GM12801 (cell line): ENCODE data around the gene CLIC4.

Source experiments
- CTCF ChIP-seq: IDR thresholded peaks from one replicate; pipeline ENCODE4 v1.5.1; 2011; ENCODE audit warnings: control low read depth; ENCODE audit not compliant: insufficient read length; ENCODE audit errors: extremely low read depth

The CLIC4 gene

DNA sequence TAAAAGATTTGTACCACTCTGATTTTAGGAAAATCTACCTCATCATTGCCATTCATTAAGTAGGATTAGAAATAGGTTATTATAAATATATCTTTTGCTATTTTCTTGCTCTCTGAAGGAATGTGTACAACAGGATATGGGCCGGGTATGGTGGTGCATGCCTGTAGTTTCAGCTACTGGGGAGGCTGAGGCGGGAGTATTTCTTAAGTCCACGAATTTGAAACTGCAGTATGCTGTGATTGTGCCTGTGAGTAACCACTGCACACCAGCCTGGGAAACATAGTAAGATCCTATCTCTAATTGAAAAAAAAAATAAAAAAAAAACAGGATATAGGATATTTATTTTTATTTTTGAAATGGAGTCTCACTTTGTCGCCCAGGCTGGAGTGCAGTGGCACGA lies 50.0 kb downstream of the CLIC4 start:
- no peak for TF ChIP-seq CTCF

- no peak for TF ChIP-seq CTCF
Observed at GRCh38 chr1:24796524-24796923, 51.3 kb downstream of the CLIC4 start.

DNA sequence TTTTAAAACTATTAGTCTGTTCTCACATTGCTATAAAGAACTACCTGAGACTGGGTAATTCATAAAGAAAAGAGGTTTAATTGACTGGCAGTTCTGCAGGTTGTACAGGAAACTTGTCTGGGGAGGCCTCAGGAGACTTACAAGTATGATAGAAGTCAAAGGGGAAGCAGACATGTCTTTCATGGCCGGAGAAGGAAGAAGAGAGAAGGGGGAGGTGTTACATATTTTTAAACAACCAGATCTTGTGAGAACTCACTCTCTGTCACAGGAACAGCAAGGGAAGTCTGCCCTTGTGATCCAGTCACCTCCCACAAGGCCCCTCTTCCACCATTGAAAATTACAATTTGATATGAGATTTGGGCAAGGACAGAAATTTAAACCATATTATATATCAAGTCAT lies 55.9 kb downstream of the CLIC4 start:
- TF ChIP-seq CTCF: no peak

DNA sequence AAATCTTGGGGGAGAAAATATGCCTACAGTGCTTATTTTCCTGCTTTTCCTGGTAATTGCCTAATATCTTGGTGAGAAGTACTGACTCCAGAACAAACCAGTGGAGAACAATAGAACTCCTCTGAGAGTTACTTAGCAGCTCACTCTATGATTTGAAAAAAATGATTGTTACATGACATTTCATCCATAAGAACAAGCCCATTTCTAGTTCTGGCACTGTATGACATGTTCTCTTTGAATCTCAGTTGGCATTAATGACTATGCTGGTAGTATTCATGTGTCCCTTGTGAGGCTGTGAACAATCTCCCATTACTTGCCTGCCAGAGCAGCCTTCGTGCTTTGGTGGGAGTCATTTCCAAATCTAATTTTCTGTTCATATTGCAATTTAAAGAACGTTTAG lies 58.0 kb downstream of the CLIC4 start:
- TF ChIP-seq CTCF: no peak

DNA sequence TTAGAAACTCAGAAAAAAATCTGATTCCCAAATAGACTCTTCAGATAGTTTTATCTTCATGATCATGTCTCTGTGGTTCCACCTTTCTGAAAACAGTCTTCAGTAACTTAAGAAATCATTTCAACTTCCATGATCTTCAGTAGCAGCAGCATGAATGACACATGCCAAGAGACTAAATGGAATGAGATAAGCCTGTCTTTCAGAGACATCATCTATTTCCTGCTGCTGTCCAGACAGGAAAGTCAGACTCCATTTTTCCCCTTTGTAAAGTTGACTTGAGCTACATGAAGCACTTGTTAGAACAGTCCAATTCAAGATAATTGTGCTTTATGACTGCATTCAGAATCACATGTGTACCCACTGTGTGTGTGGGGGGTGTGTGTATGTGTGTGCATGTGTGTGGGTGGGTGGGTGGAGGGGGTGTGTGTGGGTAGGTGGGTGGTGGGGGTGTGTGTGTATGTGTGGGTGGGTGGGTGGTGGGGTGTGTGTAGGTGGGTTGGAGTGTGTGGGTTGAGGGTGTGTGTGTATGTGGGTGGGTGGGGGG lies 58.8 kb downstream of the CLIC4 start:
- no peak for TF ChIP-seq CTCF

- no peak for TF ChIP-seq CTCF
Observed at GRCh38 chr1:24805534-24806301, 60.5 kb downstream of the CLIC4 start.

GRCh38 chr1:24806588-24806987 lies 61.3 kb downstream of the CLIC4 start:
- no peak for TF ChIP-seq CTCF

- TF ChIP-seq CTCF: no peak
Observed at GRCh38 chr1:24822887-24823286, 77.6 kb downstream of the CLIC4 start.
